ENCODE data around the gene C3orf20.
"Not testable (repeated sequence)": the region's sequence is repeated elsewhere in the genome, so short reads cannot be mapped to it uniquely, and the experiment has no call there.

The C3orf20 gene

GRCh38 chr3:14700891-14701290 lies 25.9 kb downstream of the C3orf20 start:
- no peak for DNase-seq (ENCODE audit: low spot score)

GRCh38 chr3:14701676-14702075 lies 26.7 kb downstream of the C3orf20 start:
- DNase-seq (ENCODE audit: low spot score) = no peak

- no peak for DNase-seq (ENCODE audit: low spot score)
Measured at GRCh38 chr3:14703128-14703750, 28.3 kb downstream of the C3orf20 start.

GRCh38 chr3:14703791-14704190 lies 28.9 kb downstream of the C3orf20 start:
- DNase-seq (ENCODE audit: low spot score) = no peak

GRCh38 chr3:14706096-14706495 lies 31.2 kb downstream of the C3orf20 start:
- no peak for DNase-seq (ENCODE audit: low spot score)

- no peak for DNase-seq (ENCODE audit: low spot score)
Measured at GRCh38 chr3:14716591-14716990, 41.6 kb downstream of the C3orf20 start.

GRCh38 chr3:14717307-14717706 lies 42.4 kb downstream of the C3orf20 start:
- DNase-seq (ENCODE audit: low spot score) = no peak

- no peak for DNase-seq (ENCODE audit: low spot score)
Measured at GRCh38 chr3:14718539-14718938, 43.6 kb downstream of the C3orf20 start.

GRCh38 chr3:14719006-14719405 lies 44.1 kb downstream of the C3orf20 start:
- DNase-seq (ENCODE audit: low spot score) = no peak

GRCh38 chr3:14721126-14721864 lies 46.4 kb downstream of the C3orf20 start:
- no peak for DNase-seq (ENCODE audit: low spot score)

- no peak for DNase-seq (ENCODE audit: low spot score)
Measured at GRCh38 chr3:14725013-14725412, 50.1 kb downstream of the C3orf20 start.

GRCh38 chr3:14725564-14726440 lies 50.9 kb downstream of the C3orf20 start:
- DNase-seq (ENCODE audit: low spot score) = no peak

- DNase-seq (ENCODE audit: low spot score) = no peak
Measured at GRCh38 chr3:14726441-14726780, 51.5 kb downstream of the C3orf20 start.

- DNase-seq (ENCODE audit: low spot score) = no peak
Measured at GRCh38 chr3:14728113-14728512, 53.2 kb downstream of the C3orf20 start.

GRCh38 chr3:14730703-14731382 lies 55.9 kb downstream of the C3orf20 start:
- no peak for DNase-seq (ENCODE audit: low spot score)

GRCh38 chr3:14740983-14741382 lies 66.0 kb downstream of the C3orf20 start:
- no peak for DNase-seq (ENCODE audit: low spot score)

GRCh38 chr3:14741510-14741909 lies 66.6 kb downstream of the C3orf20 start:
- no peak for DNase-seq (ENCODE audit: low spot score)

- no peak for DNase-seq (ENCODE audit: low spot score)
Measured at GRCh38 chr3:14744556-14744955, 69.6 kb downstream of the C3orf20 start.

GRCh38 chr3:14750650-14751049 lies 75.7 kb downstream of the C3orf20 start:
- DNase-seq (ENCODE audit: low spot score) = no peak

- DNase-seq (ENCODE audit: low spot score) = not testable (repeated sequence)
Measured at GRCh38 chr3:14752979-14753378, 78.0 kb downstream of the C3orf20 start.

- DNase-seq (ENCODE audit: low spot score) = no peak
Measured at GRCh38 chr3:14757153-14757700, 82.3 kb downstream of the C3orf20 start.

- no peak for DNase-seq (ENCODE audit: low spot score)
Measured at GRCh38 chr3:14758297-14758696, 83.4 kb downstream of the C3orf20 start.
